Brain microvascular endothelial cell (primary cell): ENCODE results near the gene TBX20.

Experiments
- DNase-seq: peaks from one replicate; pipeline ENCODE4 v3.0.0-alpha.2; 2020
- H3K27ac ChIP-seq: fragments of 250-450 bp; sonication (Bioruptor Pico); 2 replicates; pipeline ENCODE4 v1.5.1; 2020; ENCODE audit warnings: mild to moderate bottlenecking, moderate library complexity
- H3K27me3 ChIP-seq: fragments of 250-450 bp; sonication (Bioruptor Pico); replicated peaks from 2 replicates; pipeline ENCODE4 v1.5.1; 2020; ENCODE audit warnings: mild to moderate bottlenecking
- H3K36me3 ChIP-seq: fragments of 250-450 bp; sonication (Bioruptor Pico); replicated peaks from 2 replicates; pipeline ENCODE4 v1.5.1; 2020; ENCODE audit warnings: mild to moderate bottlenecking
- H3K4me3 ChIP-seq: 2 replicates; pipeline ENCODE4 v1.5.1; 2011; ENCODE audit warnings: low read depth, mild to moderate bottlenecking, control low read depth, low read length, moderate library complexity
- CTCF ChIP-seq: IDR thresholded peaks from 2 replicates; pipeline ENCODE4 v1.5.1; 2011; ENCODE audit warnings: low read depth, mild to moderate bottlenecking, moderate library complexity, low read length, control low read depth, inconsistent platforms; ENCODE audit errors: missing control alignments
- in situ Hi-C: cut with HindIII; loops from 2 replicates; pipeline ENCODE4 v1.10.0; 2017; ENCODE audit warnings: low sequenced_read_pairs, low pct_ligation_motif_present

Gene TBX20

GRCh38 chr7:35261041-35261440 is 7.1 kb upstream of the TBX20 start:
- no peak for TF ChIP-seq CTCF
- peaks cover 70% of the 10 kb centered on the region for H3K27me3 ChIP-seq

GRCh38 chr7:35260246-35260645 is 6.3 kb upstream of the TBX20 start:
- no peak for TF ChIP-seq CTCF
- Histone ChIP-seq H3K4me3 (no peak overlapping the region), H3K36me3 (no peaks in the 10 kb centered on the region), H3K27ac (no peak overlapping the region), H3K27me3 (peaks cover 78% of the 10 kb centered on the region)
- no peak for DNase-seq
- in situ Hi-C loops: no loop called here

More at GRCh38 chr7:35261041-35261440, 7.1 kb upstream of the TBX20 start:
- Histone ChIP-seq H3K27ac (no peak overlapping the region), H3K36me3 (no peaks in the 10 kb centered on the region), H3K4me3 (no peak overlapping the region)
- in situ Hi-C loops: no loop called here
- DNase-seq: no peak

- Histone ChIP-seq H3K36me3 (no peaks in the 10 kb centered on the region), H3K27ac (no peak overlapping the region), H3K4me3 (no peak overlapping the region), H3K27me3 (peaks cover 85% of the 10 kb centered on the region)
- in situ Hi-C loops: no loop called here
- DNase-seq: no peak
- no peak for TF ChIP-seq CTCF
These were observed 5.6 kb upstream of the TBX20 start for GRCh38 chr7:35259523-35259908.

- Histone ChIP-seq H3K36me3 (no peaks in the 10 kb centered on the region), H3K4me3 (no peak overlapping the region), H3K27me3 (peaks cover 90% of the 10 kb centered on the region), H3K27ac (no peak overlapping the region)
- no peak for DNase-seq
- no peak for TF ChIP-seq CTCF
- in situ Hi-C loops: no loop called here
These were observed 5.1 kb upstream of the TBX20 start for GRCh38 chr7:35258868-35259522.

- TF ChIP-seq CTCF: no peak
- H3K4me3 ChIP-seq: no peak overlapping the region
- H3K27me3 ChIP-seq: peaks cover 92% of the 10 kb centered on the region
- in situ Hi-C loops: no loop called here
- no peaks in the 10 kb centered on the region for H3K36me3 ChIP-seq
- no peak for DNase-seq
- no peak overlapping the region for H3K27ac ChIP-seq
These were observed 4.4 kb upstream of the TBX20 start for GRCh38 chr7:35258125-35258867.
